HepG2 (cell line): ENCODE measurements around the gene AP3B2. TPM values are rescaled to one million over a fixed set of nuclear protein-coding genes. Genes with fewer than 3 reads are reported as not detected.

Source experiments
- ATAC-seq: fragments of 200-7000 bp; cut with Tn5 transposase; 3 replicates; pipeline ENCODE4 v1.9.1; 2020; ENCODE audit warnings: mild to moderate bottlenecking, moderate library complexity
- BruUV-seq: library from RNA; stranded (reverse); fragments of 400-500 nt; replicated peaks from 2 replicates; lab custom pipeline; 2021; lab: Mats Ljungman, UMichigan
- CTCF ChIA-PET: fragments of 300-600 bp; formaldehyde crosslinking; extraction: SDS; loops from one replicate; lab custom pipeline; 2021; ENCODE audit warnings: low total read pairs, inconsistent platforms, low intra/inter-chr PET ratio; lab: Yijun Ruan, JAX
- POLR2A ChIA-PET: fragments of 350-600 bp; sonication (Branson Sonifier 250); formaldehyde crosslinking; loops from one replicate; lab custom pipeline; 2020; ENCODE audit warnings: antibody characterized with exemption, inconsistent platforms; lab: Yijun Ruan, JAX
- DNase-seq: peaks from one replicate; pipeline ENCODE4 v3.0.0-alpha.2; 2015; ENCODE audit warnings: low spot score
- FAIRE-seq: peaks from 3 replicates; lab custom pipeline; 2011; peaks lifted over from hg19 to GRCh38; lab: Jason Lieb, UNC
- H2AFZ ChIP-seq: one replicate; pipeline ENCODE4 v1.6.1; 2011; ENCODE audit warnings: low read length, inconsistent platforms
- H3K27ac ChIP-seq: fragments of 300-600 bp; 3 replicates; pipeline ENCODE4 v1.8.0; 2011; ENCODE audit warnings: mixed run types, mild to moderate bottlenecking, mixed read lengths, low read length, inconsistent platforms; ENCODE audit not compliant: insufficient read depth; ENCODE audit errors: extremely low read length
- H3K27me3 ChIP-seq, 2 experiments: fragments of 200-600 bp in 1 of 2; 2 replicates in 1 of 2; 3 replicates in 1 of 2; pipeline versions ENCODE4 v1.6.0 to v1.8.0; 2011; ENCODE audit warnings: low read length in 2 of 2, mild to moderate bottlenecking in 2 of 2, moderate library complexity in 2 of 2, inconsistent platforms in 1 of 2; ENCODE audit not compliant: insufficient read depth in 2 of 2, control insufficient read depth in 1 of 2
- H3K36me3 ChIP-seq, 2 experiments: fragments of 200-600 bp in 1 of 2; replicated peaks in 1 of 2; 2 replicates in 1 of 2; 3 replicates in 1 of 2; pipeline versions ENCODE4 v1.5.1 to v1.8.0; 2011; ENCODE audit warnings: low read length in 2 of 2, inconsistent platforms in 1 of 2; ENCODE audit not compliant: insufficient read depth in 2 of 2, control insufficient read depth in 1 of 2
- H3K4me1 ChIP-seq: 2 replicates; pipeline ENCODE4 v1.5.1; 2012; ENCODE audit warnings: low read length, inconsistent platforms; ENCODE audit not compliant: insufficient read depth
- H3K4me2 ChIP-seq: 2 replicates; pipeline ENCODE4 v1.6.0; 2011; ENCODE audit warnings: low read depth, low read length, inconsistent platforms
- H3K4me3 ChIP-seq, 3 experiments: fragments of 200-600 bp in 1 of 3; sonication (generic), shearing (Covaris generic) in 1 of 3; replicated peaks in 1 of 3; 2 replicates each; pipeline ENCODE4 v1.5.1; 2011 to 2016; ENCODE audit warnings: low read length in 3 of 3, inconsistent platforms in 2 of 3, low read depth in 2 of 3, mild to moderate bottlenecking in 2 of 3, control low read depth in 1 of 3, mixed read lengths in 1 of 3; ENCODE audit not compliant: insufficient read depth in 1 of 3
- H3K79me2 ChIP-seq: one replicate; pipeline ENCODE4 v1.6.1; 2011; ENCODE audit warnings: low read length, inconsistent platforms; ENCODE audit not compliant: insufficient read depth
- H3K9ac ChIP-seq: 2 replicates; pipeline ENCODE4 v1.6.0; 2011; ENCODE audit warnings: mild to moderate bottlenecking, low read depth, low read length, inconsistent platforms; ENCODE audit not compliant: insufficient read depth
- H3K9me3 ChIP-seq: 2 replicates; pipeline ENCODE4 v1.5.1; 2012; ENCODE audit warnings: mild to moderate bottlenecking, low read length
- H4K20me1 ChIP-seq: 2 replicates; pipeline ENCODE4 v1.6.0; 2011; ENCODE audit warnings: inconsistent platforms, mild to moderate bottlenecking, low read length, moderate library complexity; ENCODE audit not compliant: insufficient read depth
- AGO2 ChIP-seq: fragments of 200-400 bp; formaldehyde crosslinking; optimal IDR thresholded peaks from 2 replicates; pipeline ENCODE3; 2017; ENCODE audit warnings: mild to moderate bottlenecking, low read depth, low read length, moderate library complexity
- FLYWCH1 ChIP-seq: sonication (generic); formaldehyde crosslinking; IDR thresholded peaks from 2 replicates; pipeline ENCODE4 v1.8.1; 2023; ENCODE audit warnings: mild to moderate bottlenecking, missing genetic modification reagents
- FOXA1 ChIP-seq, 2 experiments: fragments of 450-650 bp in 1 of 2; sonication (generic) in 1 of 2; formaldehyde crosslinking in 1 of 2; IDR thresholded peaks; 2 replicates each; pipeline versions ENCODE4 v1.4.0 to v1.6.1; 2016 to 2020; ENCODE audit warnings: missing genetic modification reagents in 1 of 2
- MED13 ChIP-seq: sonication (generic); formaldehyde crosslinking; IDR thresholded peaks from 2 replicates; pipeline ENCODE4 v1.5.0; 2020; ENCODE audit warnings: missing genetic modification reagents
- NFE2L1 ChIP-seq: sonication (generic); formaldehyde crosslinking; IDR thresholded peaks from 2 replicates; pipeline ENCODE4 v1.4.0; 2020; ENCODE audit warnings: missing genetic modification reagents, mild to moderate bottlenecking, borderline replicate concordance
- NR2F1 ChIP-seq, 2 experiments: fragments of 450-650 bp in 1 of 2; formaldehyde crosslinking in 1 of 2; IDR thresholded peaks; 2 replicates each; pipeline versions ENCODE4 v1.5.0 to v1.6.1; 2016 to 2020; ENCODE audit warnings: mild to moderate bottlenecking in 1 of 2, missing compliant biosample characterization in 1 of 2, missing genetic modification reagents in 1 of 2, moderate library complexity in 1 of 2
- PHF20 ChIP-seq: sonication (generic); formaldehyde crosslinking; IDR thresholded peaks from 2 replicates; pipeline ENCODE4 v1.5.0; 2020; ENCODE audit warnings: mild to moderate bottlenecking, missing genetic modification reagents
- REPIN1 ChIP-seq: sonication (generic); formaldehyde crosslinking; IDR thresholded peaks from 2 replicates; pipeline ENCODE4 v1.8.0; 2022; ENCODE audit warnings: missing genetic modification reagents, low read depth, mild to moderate bottlenecking, borderline replicate concordance
- SP1 ChIP-seq, 2 experiments: fragments of 450-650 bp in 1 of 2; sonication (generic) in 1 of 2; formaldehyde crosslinking in 1 of 2; IDR thresholded peaks; 2 replicates each; pipeline versions ENCODE4 v1.4.0 to v1.6.1; 2016 to 2020; ENCODE audit warnings: missing genetic modification reagents in 1 of 2
- ZEB1 ChIP-seq: IDR thresholded peaks from 2 replicates; pipeline ENCODE4 v1.6.1; 2012; ENCODE audit warnings: mild to moderate bottlenecking, low read depth, inconsistent platforms; ENCODE audit not compliant: insufficient replicate concordance
- ZMAT3 ChIP-seq: sonication (generic); formaldehyde crosslinking; conservative IDR thresholded peaks from 2 replicates; pipeline ENCODE4 v1.7.0; 2021; ENCODE audit warnings: missing genetic modification reagents
- ZNF777 ChIP-seq: sonication (generic); formaldehyde crosslinking; IDR thresholded peaks from 2 replicates; pipeline ENCODE4 v1.4.0; 2020; ENCODE audit warnings: missing genetic modification reagents
- ZSCAN30 ChIP-seq: sonication (generic); formaldehyde crosslinking; IDR thresholded peaks from 2 replicates; pipeline ENCODE4 v1.5.0; 2020; ENCODE audit warnings: mild to moderate bottlenecking, missing genetic modification reagents
- WGBS: methylation state at CpG from one replicate; pipeline ENCODE4 v1.1.6; 2017; ENCODE audit warnings: low lambda C conversion rate; 5-methylcytosine and 5-hydroxymethylcytosine counted together
- in situ Hi-C: cut with HindIII; loops from 2 replicates; pipeline ENCODE4 v1.10.0; 2017; ENCODE audit warnings: low pct_unique_long_range_greater_than_20kb; ENCODE audit not compliant: extremely low pct_ligation_motif_present
- intact Hi-C: fragments of 100-400 bp; cut with micrococcal nuclease; formaldehyde crosslinking; loops from one replicate; pipeline ENCODE4 v1.10.0; 2022; ENCODE audit not compliant: unreplicated experiment
- polyA plus RNA-seq, 8 experiments: library from polyadenylated mRNA; depleted of rRNA in 3 of 8; stranded (reverse) in 7 of 8; unstranded in 1 of 8; fragments of >200 nt; fragmentation: Illumina TruSeq in 4 of 8; extraction: Trizol in 4 of 8; gene quantifications; 2 replicates each; pipeline versions ENCODE4 v1.2.1 to v1.2.3, GENCODE V29; 2011 to 2016; ENCODE audit warnings: low read depth in 4 of 8, missing spikeins in 1 of 8, mixed read lengths in 1 of 8; ENCODE audit not compliant: insufficient read depth in 1 of 8
- total RNA-seq, 5 experiments: library from RNA; depleted of rRNA; stranded (reverse); fragments of >200 nt; fragmentation: Illumina TruSeq; extraction: Trizol; gene quantifications; 2 replicates each; pipeline ENCODE4 v1.2.3, GENCODE V29; 2016; ENCODE audit warnings: low read depth in 1 of 5
- TF ChIP-seq, protein P1 (sequence below): sonication (generic); formaldehyde crosslinking; IDR thresholded peaks from 2 replicates; pipeline ENCODE4 v1.8.1; 2023; ENCODE audit warnings: missing genetic modification reagents, inconsistent platforms, borderline replicate concordance
- TF ChIP-seq, protein P2 (sequence below): sonication (generic); formaldehyde crosslinking; IDR thresholded peaks from 2 replicates; pipeline ENCODE4 v1.4.0; 2020; ENCODE audit warnings: missing genetic modification reagents
- TF ChIP-seq, protein P3 (sequence below): sonication (generic); formaldehyde crosslinking; conservative IDR thresholded peaks from 2 replicates; pipeline ENCODE4 v1.8.0; 2022; ENCODE audit warnings: missing genetic modification reagents
- TF ChIP-seq, protein P4 (sequence below): sonication (generic); formaldehyde crosslinking; IDR thresholded peaks from 2 replicates; pipeline ENCODE4 v1.5.0; 2020; ENCODE audit warnings: mild to moderate bottlenecking, low read depth, missing genetic modification reagents, borderline replicate concordance

Gene AP3B2
- total and polyA plus RNA-seq, 2 of the 13 experiments (the other 11 are each of a cell fraction or from before 2014, with no cell fraction given), result not detected

DNA sequence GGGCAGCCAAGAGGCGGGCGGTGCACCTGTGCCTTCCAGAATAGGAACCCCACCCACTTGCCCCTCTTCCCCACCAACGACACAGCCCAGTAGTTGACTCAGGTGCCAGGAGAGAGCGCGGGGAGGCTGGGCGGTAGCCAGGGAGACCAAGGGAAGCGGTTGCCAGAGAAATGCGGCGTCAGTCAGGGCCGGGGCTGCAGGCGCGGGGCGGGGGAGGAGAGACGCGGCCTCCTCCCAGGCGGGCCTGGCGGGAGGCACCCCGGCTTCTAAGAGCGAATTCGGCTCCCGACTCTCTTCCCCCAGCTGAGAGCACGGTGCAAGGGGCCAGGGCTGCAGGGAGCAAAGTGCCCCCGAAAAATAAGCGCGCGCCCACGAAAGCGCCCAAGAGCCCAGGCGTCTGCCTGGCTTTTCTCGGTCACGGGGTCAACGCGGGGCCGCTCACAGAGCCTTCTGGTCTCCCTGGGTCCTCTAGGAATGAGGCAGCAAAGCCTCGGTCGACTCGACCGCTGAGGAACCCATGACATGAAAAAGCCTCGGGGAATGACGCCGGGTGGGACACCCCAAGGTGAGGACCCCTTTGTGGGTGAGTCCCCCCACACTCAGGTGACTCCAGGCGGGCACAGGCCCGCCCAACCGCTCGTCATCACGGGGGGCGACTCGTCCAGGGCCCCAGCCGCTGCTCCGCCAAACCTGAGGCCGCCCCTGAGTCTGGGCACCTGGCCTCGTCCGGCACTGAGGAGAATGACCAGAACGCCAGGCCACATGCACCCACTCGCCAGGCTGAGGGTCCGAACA is 63.2 kb downstream of the AP3B2 start:
- no TSS peak for BruUV-seq

More for the DNA sequence above, 63.2 kb downstream of the AP3B2 start:
- intact Hi-C loops (no loop called here), in situ Hi-C loops (no loop called here)
- CTCF ChIA-PET, result no interaction called here
- H3K4me1 ChIP-seq, result no peaks in the 10 kb centered on the region
- H4K20me1 ChIP-seq, result no peaks in the 10 kb centered on the region
- 66% methylated on average over 39 of the region's 56 CpGs for WGBS
- H3K9ac ChIP-seq, result no peak overlapping the region
- no peaks in the 10 kb centered on the region for H3K79me2 ChIP-seq
- no peak overlapping the region for H2AFZ ChIP-seq
- no peak overlapping the region for H3K4me3 ChIP-seq
- POLR2A ChIA-PET, result no interaction called here
- H3K36me3 ChIP-seq, result no peaks in the 10 kb centered on the region
- H3K9me3 ChIP-seq, result no peaks in the 10 kb centered on the region
- peaks cover 4 to 35% of the 10 kb centered on the region in 2 experiments; a peak in 4 of 5 replicates for H3K27me3 ChIP-seq
- H3K27ac ChIP-seq, result no peak overlapping the region
- ATAC-seq (no peak; the same call in 2 of the 3 replicates), DNase-seq (no peak), FAIRE-seq (no peak)
- no peak overlapping the region for H3K4me2 ChIP-seq
- TF ChIP-seq ZNF777, result no peak
- TF ChIP-seq NFE2L1, result no peak
- no peak for TF ChIP-seq FLYWCH1 (CRISPR knock-in tag)
- no peak for TF ChIP-seq ZSCAN30 (CRISPR knock-in tag)
- no peak for TF ChIP-seq SP1 (IDR thresholded peaks at IDR 0.05)
- no peak for TF ChIP-seq SP1 (CRISPR knock-in tag; IDR thresholded peaks at IDR 0.05)
- TF ChIP-seq, protein P1, sequence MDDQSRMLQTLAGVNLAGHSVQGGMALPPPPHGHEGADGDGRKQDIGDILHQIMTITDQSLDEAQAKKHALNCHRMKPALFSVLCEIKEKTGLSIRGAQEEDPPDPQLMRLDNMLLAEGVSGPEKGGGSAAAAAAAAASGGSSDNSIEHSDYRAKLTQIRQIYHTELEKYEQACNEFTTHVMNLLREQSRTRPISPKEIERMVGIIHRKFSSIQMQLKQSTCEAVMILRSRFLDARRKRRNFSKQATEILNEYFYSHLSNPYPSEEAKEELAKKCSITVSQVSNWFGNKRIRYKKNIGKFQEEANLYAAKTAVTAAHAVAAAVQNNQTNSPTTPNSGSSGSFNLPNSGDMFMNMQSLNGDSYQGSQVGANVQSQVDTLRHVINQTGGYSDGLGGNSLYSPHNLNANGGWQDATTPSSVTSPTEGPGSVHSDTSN (CRISPR knock-in tag), result no peak
- TF ChIP-seq, protein P2, sequence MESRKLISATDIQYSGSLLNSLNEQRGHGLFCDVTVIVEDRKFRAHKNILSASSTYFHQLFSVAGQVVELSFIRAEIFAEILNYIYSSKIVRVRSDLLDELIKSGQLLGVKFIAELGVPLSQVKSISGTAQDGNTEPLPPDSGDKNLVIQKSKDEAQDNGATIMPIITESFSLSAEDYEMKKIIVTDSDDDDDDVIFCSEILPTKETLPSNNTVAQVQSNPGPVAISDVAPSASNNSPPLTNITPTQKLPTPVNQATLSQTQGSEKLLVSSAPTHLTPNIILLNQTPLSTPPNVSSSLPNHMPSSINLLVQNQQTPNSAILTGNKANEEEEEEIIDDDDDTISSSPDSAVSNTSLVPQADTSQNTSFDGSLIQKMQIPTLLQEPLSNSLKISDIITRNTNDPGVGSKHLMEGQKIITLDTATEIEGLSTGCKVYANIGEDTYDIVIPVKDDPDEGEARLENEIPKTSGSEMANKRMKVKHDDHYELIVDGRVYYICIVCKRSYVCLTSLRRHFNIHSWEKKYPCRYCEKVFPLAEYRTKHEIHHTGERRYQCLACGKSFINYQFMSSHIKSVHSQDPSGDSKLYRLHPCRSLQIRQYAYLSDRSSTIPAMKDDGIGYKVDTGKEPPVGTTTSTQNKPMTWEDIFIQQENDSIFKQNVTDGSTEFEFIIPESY (CRISPR knock-in tag), result no peak
- TF ChIP-seq ZEB1, result no peak
- no peak for TF ChIP-seq ZMAT3 (CRISPR knock-in tag)
- TF ChIP-seq PHF20 (CRISPR knock-in tag), result no peak
- TF ChIP-seq MED13 (CRISPR knock-in tag), result no peak
- no peak for TF ChIP-seq AGO2
- TF ChIP-seq, protein P3, sequence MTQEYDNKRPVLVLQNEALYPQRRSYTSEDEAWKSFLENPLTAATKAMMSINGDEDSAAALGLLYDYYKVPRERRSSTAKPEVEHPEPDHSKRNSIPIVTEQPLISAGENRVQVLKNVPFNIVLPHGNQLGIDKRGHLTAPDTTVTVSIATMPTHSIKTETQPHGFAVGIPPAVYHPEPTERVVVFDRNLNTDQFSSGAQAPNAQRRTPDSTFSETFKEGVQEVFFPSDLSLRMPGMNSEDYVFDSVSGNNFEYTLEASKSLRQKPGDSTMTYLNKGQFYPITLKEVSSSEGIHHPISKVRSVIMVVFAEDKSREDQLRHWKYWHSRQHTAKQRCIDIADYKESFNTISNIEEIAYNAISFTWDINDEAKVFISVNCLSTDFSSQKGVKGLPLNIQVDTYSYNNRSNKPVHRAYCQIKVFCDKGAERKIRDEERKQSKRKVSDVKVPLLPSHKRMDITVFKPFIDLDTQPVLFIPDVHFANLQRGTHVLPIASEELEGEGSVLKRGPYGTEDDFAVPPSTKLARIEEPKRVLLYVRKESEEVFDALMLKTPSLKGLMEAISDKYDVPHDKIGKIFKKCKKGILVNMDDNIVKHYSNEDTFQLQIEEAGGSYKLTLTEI (CRISPR knock-in tag), result no peak
- TF ChIP-seq FOXA1 (IDR thresholded peaks at IDR 0.05), result no peak
- no peak for TF ChIP-seq FOXA1 (CRISPR knock-in tag; IDR thresholded peaks at IDR 0.05)
- TF ChIP-seq, protein P4, sequence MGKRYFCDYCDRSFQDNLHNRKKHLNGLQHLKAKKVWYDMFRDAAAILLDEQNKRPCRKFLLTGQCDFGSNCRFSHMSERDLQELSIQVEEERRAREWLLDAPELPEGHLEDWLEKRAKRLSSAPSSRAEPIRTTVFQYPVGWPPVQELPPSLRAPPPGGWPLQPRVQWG (CRISPR knock-in tag), result no peak
- TF ChIP-seq REPIN1 (CRISPR knock-in tag), result no peak
- TF ChIP-seq NR2F1 (CRISPR knock-in tag; IDR thresholded peaks at IDR 0.05), result no peak
